A673 (cell line): ENCODE measurements around the gene C10orf95. TPM values are rescaled to one million over a fixed set of nuclear protein-coding genes. Genes with fewer than 3 reads are reported as not detected.

Source experiments
- BruUV-seq: library from RNA; stranded (reverse); fragments of 400-500 nt; replicated peaks from 2 replicates; lab custom pipeline; 2021; lab: Mats Ljungman, UMichigan
- CTCF ChIA-PET: fragments of 300-600 bp; sonication (Branson Sonifier 250); formaldehyde crosslinking; loops from one replicate; lab custom pipeline; 2022; ENCODE audit warnings: antibody characterized with exemption; lab: Charles Lee
- POLR2A ChIA-PET: fragments of 300-600 bp; sonication (Branson Sonifier 250); formaldehyde crosslinking; loops from one replicate; lab custom pipeline; 2022; ENCODE audit warnings: antibody characterized with exemption; ENCODE audit not compliant: low non-redundant PET; lab: Charles Lee
- DNase-seq: peaks from one replicate; pipeline ENCODE4 v3.0.0-alpha.2; 2015; ENCODE audit warnings: low spot score
- H3K27ac ChIP-seq: fragments of 200-600 bp; sonication (generic); 2 replicates; pipeline ENCODE4 v1.5.1; 2016; ENCODE audit warnings: mixed run types, low read depth, mild to moderate bottlenecking, mixed read lengths, antibody characterized with exemption, low read length; ENCODE audit not compliant: poor library complexity, severe bottlenecking
- H3K27me3 ChIP-seq: fragments of 200-600 bp; sonication (generic); replicated peaks from 2 replicates; pipeline ENCODE4 v1.6.1; 2017; ENCODE audit warnings: mixed run types, low read depth, mild to moderate bottlenecking, mixed read lengths, antibody characterized with exemption, low read length; ENCODE audit not compliant: insufficient read depth, poor library complexity
- H3K36me3 ChIP-seq: fragments of 200-600 bp; sonication (generic); 2 replicates; pipeline ENCODE4 v1.6.1; 2016; ENCODE audit warnings: mixed run types, mild to moderate bottlenecking, mixed read lengths, antibody characterized with exemption, low read length; ENCODE audit not compliant: insufficient read depth, poor library complexity, severe bottlenecking
- H3K4me1 ChIP-seq: fragments of 200-600 bp; sonication (generic); 2 replicates; pipeline ENCODE4 v1.6.1; 2017; ENCODE audit warnings: mixed run types, mild to moderate bottlenecking, mixed read lengths, antibody characterized with exemption, low read length; ENCODE audit not compliant: insufficient read depth, poor library complexity, severe bottlenecking
- H3K4me3 ChIP-seq: fragments of 200-600 bp; sonication (generic); 2 replicates; pipeline ENCODE4 v1.5.1; 2016; ENCODE audit warnings: low read depth, mixed run types, mild to moderate bottlenecking, mixed read lengths, low read length; ENCODE audit not compliant: poor library complexity, severe bottlenecking
- H3K9me3 ChIP-seq: fragments of 200-600 bp; sonication (generic); 2 replicates; pipeline ENCODE4 v1.6.1; 2016; ENCODE audit warnings: mixed run types, low read depth, mild to moderate bottlenecking, mixed read lengths, antibody characterized with exemption, low read length; ENCODE audit not compliant: poor library complexity, severe bottlenecking
- EZH2 ChIP-seq: fragments of 200-600 bp; sonication (generic); IDR thresholded peaks from 2 replicates; pipeline ENCODE4 v1.6.1; 2017; ENCODE audit warnings: borderline replicate concordance, low read depth, mild to moderate bottlenecking, mixed read lengths, antibody characterized with exemption, low read length; ENCODE audit not compliant: poor library complexity, severe bottlenecking
- intact Hi-C: fragments of 100-400 bp; cut with micrococcal nuclease; formaldehyde crosslinking; loops from one replicate; pipeline ENCODE4 v1.10.0; 2022; ENCODE audit not compliant: unreplicated experiment
- total RNA-seq: library from RNA; stranded (reverse); gene quantifications from 2 replicates; pipeline ENCODE4 v1.2.3, GENCODE V29; 2021
- TF ChIP-seq, protein P1 (sequence below): fragments of 300-800, 200-600 bp; sonication (generic); conservative IDR thresholded peaks from 2 replicates; pipeline ENCODE4 v1.5.1; 2017; ENCODE audit warnings: low read depth, mild to moderate bottlenecking, antibody characterized with exemption, low read length, moderate library complexity, mixed read lengths

The C10orf95 gene
- total RNA-seq, 1 experiment from 2014 or later: not detected

DNA sequence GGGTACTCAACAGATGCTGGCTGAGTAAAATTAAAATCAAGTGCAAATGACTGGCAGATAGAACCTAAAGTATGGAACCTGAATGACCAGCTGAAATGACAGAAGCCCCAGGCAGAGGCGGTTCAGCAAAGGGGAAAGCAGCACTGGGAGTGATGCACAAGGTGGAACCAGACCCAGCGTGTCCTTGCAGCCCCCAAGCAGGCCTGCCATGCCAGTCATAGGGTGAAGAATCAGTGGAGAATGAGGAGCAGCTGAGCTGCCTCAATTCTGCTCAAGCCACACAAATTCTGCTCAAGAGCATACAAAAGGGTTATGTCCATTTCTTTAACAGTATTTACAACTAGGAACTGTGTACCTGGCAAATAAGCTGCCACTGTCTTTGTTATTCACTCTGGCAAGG lies 42.4 kb upstream of the C10orf95 start:
- no peak for DNase-seq

DNA sequence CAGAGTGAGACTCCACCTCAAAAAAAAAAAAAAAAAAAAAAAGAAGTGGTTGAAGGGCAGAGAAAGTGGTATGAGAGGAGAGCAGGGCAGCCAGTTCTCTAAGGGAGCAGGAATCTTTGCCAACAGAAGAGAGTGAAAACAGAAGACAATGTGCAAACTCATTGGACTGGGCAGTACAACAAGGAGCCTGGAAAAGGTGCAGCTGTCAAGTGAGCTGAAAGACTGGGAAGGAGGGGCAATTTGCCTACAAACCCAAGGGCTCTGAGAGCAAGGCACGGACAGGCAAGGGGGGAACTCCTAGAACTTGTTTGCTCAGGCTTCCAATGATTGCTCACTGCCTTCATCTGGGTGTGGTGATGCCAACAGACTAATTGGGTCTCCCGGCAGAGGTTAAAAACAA lies 41.6 kb upstream of the C10orf95 start:
- no peak for TF ChIP-seq EZH2
- TF ChIP-seq, protein P1, sequence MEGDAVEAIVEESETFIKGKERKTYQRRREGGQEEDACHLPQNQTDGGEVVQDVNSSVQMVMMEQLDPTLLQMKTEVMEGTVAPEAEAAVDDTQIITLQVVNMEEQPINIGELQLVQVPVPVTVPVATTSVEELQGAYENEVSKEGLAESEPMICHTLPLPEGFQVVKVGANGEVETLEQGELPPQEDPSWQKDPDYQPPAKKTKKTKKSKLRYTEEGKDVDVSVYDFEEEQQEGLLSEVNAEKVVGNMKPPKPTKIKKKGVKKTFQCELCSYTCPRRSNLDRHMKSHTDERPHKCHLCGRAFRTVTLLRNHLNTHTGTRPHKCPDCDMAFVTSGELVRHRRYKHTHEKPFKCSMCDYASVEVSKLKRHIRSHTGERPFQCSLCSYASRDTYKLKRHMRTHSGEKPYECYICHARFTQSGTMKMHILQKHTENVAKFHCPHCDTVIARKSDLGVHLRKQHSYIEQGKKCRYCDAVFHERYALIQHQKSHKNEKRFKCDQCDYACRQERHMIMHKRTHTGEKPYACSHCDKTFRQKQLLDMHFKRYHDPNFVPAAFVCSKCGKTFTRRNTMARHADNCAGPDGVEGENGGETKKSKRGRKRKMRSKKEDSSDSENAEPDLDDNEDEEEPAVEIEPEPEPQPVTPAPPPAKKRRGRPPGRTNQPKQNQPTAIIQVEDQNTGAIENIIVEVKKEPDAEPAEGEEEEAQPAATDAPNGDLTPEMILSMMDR: no peak

More for the DNA sequence above, 42.4 kb upstream of the C10orf95 start:
- CTCF ChIA-PET: no interaction called here
- no peak for TF ChIP-seq EZH2
- TF ChIP-seq, protein P1: no peak
- peaks cover 3% of the 10 kb centered on the region for H3K36me3 ChIP-seq
- H3K27ac ChIP-seq: no peak overlapping the region
- POLR2A ChIA-PET: no interaction called here
- H3K4me3 ChIP-seq: no peak overlapping the region
- H3K27me3 ChIP-seq: no peaks in the 10 kb centered on the region
- no TSS peak for BruUV-seq
- no peaks in the 10 kb centered on the region for H3K9me3 ChIP-seq
- no peaks in the 10 kb centered on the region for H3K4me1 ChIP-seq
- intact Hi-C loops: no loop called here

DNA sequence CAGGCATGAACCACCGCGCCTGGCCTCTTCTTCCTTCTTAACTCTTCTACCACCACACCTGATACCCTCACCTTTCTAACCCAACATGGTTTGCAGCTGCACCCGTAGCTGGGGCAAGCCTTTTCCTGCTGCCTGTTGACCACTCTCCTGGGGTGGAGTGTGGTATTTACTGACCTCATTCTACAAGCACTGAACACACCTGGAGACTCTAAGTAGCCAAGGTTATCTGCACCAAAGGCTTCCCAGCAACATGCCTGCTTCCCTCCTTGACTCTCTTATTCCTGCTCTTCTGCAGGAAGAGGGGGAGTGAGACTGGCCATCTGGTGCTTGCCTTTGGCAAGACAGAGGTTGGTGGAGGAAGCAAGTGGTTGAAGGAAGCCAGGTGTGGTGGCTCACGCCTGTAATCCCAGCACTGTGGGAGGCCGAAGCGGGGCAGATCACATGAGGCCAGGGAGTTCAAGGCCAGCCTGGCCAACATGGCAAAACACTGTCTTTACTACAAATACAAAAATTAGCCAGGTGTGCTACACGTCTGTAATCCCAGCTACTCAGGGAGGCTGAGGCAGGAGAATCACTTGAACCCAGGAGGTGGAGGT lies 41.1 kb upstream of the C10orf95 start:
- H3K27ac ChIP-seq: no peak overlapping the region
- ChIA-PET POLR2A (no interaction called here), CTCF (no interaction called here)
- H3K4me3 ChIP-seq: no peak overlapping the region
- intact Hi-C loops: no loop called here
- H3K27me3 ChIP-seq: no peaks in the 10 kb centered on the region
- peaks cover 15% of the 10 kb centered on the region for H3K36me3 ChIP-seq
- DNase-seq: no peak
- H3K9me3 ChIP-seq: no peaks in the 10 kb centered on the region
- H3K4me1 ChIP-seq: no peaks in the 10 kb centered on the region
- TF ChIP-seq, protein P1: no peak
- TF ChIP-seq EZH2: no peak
- no TSS peak for BruUV-seq

More for the DNA sequence above, 41.6 kb upstream of the C10orf95 start:
- intact Hi-C loops: no loop called here
- Histone ChIP-seq H3K27me3 (no peaks in the 10 kb centered on the region), H3K4me1 (no peaks in the 10 kb centered on the region), H3K36me3 (peaks cover 11% of the 10 kb centered on the region), H3K4me3 (no peak overlapping the region), H3K27ac (no peak overlapping the region), H3K9me3 (no peaks in the 10 kb centered on the region)
- BruUV-seq: no TSS peak
- POLR2A ChIA-PET: no interaction called here
- no peak for DNase-seq
- CTCF ChIA-PET: no interaction called here
